ENCODE measurements around the gene GRM8.

- TF ChIP-seq YY1 (IDR thresholded peaks at IDR 0.05; ENCODE audit: insufficient read depth, insufficient read length) = no peak
- TF ChIP-seq ZNF274 (IDR thresholded peaks at IDR 0.05; ENCODE audit: low read depth, low read length) = no peak
These were observed 328.3 kb downstream of the GRM8 start for GRCh38 chr7:126924477-126924876.
